KOPT-K1 (cell line): ENCODE results near the gene ACSS1.

ENCODE experiments used
- H3K27ac ChIP-seq: fragments of 200-600 bp; sonication (generic); 2 replicates; pipeline ENCODE4 v1.5.1; 2016; ENCODE audit warnings: antibody characterized with exemption, mild to moderate bottlenecking, low read depth, low read length; ENCODE audit not compliant: poor library complexity, severe bottlenecking
- H3K36me3 ChIP-seq: fragments of 200-600 bp; sonication (generic); 2 replicates; pipeline ENCODE4 v1.5.1; 2017; ENCODE audit warnings: antibody characterized with exemption, mild to moderate bottlenecking, low read length, moderate library complexity; ENCODE audit not compliant: insufficient read depth
- H3K9me3 ChIP-seq: fragments of 200-600 bp; sonication (generic); 2 replicates; pipeline ENCODE4 v1.5.1; 2017; ENCODE audit warnings: antibody characterized with exemption, low read length, mild to moderate bottlenecking; ENCODE audit not compliant: insufficient read depth, poor library complexity, severe bottlenecking

Gene ACSS1

DNA sequence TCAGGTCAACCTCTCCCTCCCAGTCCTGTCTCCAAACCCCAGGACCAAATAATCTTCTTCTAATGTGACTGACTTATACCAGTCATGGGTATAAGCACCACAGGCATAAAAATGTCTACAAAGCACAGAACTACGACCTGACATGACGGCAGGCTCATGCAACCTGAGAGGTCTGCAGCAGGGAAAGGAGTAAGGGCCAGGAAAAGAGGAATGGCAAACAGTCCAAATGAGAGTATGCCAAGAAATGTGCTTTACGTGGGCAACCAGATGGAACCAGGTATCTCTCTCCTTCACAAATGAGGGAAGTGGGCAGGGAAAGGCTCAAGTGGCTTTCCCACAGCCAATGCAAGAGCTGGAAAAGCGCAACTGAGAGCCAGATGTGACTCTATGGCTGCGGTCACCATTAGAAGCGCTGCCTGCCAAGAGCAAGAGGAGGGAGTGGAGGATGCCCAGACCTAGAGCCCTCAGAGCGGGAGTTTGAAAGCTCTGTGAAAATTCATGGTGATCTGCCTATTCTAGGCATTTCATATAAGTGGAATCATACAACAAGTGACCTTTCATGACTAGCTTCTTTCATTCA lies 71.4 kb downstream of the ACSS1 start:
- Histone ChIP-seq H3K36me3 (peaks cover 39% of the 10 kb centered on the region), H3K27ac (no peak overlapping the region), H3K9me3 (no peaks in the 10 kb centered on the region)

DNA sequence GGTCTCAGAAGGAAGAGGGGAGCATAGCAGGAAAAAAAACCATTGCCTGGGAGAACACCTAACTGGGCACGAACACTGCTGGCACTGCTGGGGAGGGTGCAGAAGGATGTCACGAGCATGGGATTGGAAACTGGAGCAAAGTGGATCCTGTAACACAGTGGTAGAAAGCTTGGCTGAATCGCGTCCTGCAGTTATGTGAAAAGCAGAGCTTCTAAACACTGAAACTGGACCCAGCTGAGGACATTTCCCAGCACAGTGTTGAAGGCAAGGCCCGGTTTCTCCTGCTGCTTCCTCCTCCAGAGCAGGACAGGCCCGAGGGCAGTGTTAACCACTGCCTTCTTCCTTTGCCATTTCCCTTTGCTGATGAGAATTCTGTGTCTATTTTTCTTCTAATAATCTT lies 72.1 kb downstream of the ACSS1 start:
- no peak overlapping the region for H3K27ac ChIP-seq
- peaks cover 1% of the 10 kb centered on the region for H3K9me3 ChIP-seq
- H3K36me3 ChIP-seq = peaks cover 46% of the 10 kb centered on the region

DNA sequence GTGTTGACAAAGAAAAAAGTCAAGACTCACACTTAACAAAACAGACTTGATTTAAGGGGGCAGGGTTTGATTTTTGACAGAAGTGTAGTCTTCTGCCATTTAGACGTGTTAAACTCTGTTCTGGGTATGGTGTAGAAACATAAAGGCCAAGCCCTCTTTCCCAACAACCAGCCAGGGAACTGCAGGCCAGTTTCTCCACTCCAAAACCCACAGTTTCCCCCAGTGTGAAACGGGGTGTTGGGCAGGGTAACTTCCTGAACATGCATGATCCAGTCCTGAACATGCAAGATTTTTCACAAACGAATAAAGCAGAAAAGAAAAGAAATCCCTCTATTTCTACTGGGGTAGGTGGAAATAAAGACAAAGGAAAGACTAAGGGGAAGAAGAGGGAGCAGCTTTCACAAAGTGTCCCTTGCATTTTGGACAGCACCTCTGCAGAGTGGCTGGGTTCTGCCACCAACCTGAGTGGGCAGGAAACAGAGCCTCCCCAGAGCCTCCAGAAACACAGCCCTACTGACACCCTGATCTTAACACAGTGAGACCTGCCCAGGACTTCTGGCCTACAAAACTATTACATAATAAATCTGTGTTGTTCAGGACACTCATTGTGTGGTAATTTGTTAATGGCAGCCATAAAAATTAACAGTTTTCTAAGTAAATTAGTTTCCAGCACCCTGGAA lies 72.8 kb downstream of the ACSS1 start:
- Histone ChIP-seq H3K27ac (no peak overlapping the region), H3K36me3 (peaks cover 53% of the 10 kb centered on the region), H3K9me3 (peaks cover 8% of the 10 kb centered on the region)

- peaks cover 13% of the 10 kb centered on the region for H3K9me3 ChIP-seq
- peaks cover 56% of the 10 kb centered on the region for H3K36me3 ChIP-seq
- no peak overlapping the region for H3K27ac ChIP-seq
Measured at GRCh38 chr20:24983896-24984295, 74.0 kb downstream of the ACSS1 start.

DNA sequence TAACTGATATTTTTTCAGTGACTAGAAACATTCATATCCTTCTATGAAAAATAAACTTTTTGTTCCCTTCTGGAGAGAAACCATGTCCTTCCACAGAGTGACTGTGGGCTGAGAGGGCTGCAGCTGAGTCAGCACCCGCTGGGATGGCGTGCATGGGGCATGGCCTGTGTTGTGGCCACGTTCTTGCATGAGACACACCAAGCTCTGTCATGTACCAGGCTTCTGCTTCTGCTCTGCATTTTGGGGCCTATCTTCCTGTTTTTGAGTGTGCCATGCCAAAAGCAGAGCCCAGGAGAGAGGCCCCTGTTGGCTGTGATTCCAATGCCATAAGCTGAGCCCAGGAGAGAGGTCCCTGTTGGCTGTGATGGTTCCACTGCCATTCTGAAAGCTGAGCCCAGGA lies 76.1 kb downstream of the ACSS1 start:
- H3K36me3 ChIP-seq = peaks cover 74% of the 10 kb centered on the region
- no peak overlapping the region for H3K27ac ChIP-seq
- peaks cover 20% of the 10 kb centered on the region for H3K9me3 ChIP-seq

DNA sequence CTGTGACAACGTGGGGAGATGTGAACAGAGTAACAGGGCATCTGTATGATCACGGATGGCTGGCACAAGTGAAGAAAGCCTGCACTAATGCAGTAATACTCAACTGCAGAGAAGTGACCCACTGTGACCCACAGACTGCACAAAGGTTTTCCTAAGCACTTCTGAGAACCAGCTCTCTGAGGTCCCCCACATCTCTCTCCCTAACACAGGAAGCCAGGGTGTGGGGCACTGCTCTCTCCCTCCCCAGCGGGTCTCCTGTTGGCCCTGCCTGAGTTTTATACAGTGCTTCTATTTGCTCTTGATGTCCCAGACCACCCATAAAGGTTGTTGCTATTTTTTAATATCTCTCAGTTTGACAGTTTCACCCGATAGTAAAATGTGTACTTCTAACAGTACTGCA lies 76.7 kb downstream of the ACSS1 start:
- peaks cover 79% of the 10 kb centered on the region for H3K36me3 ChIP-seq
- no peak overlapping the region for H3K27ac ChIP-seq
- H3K9me3 ChIP-seq = peaks cover 25% of the 10 kb centered on the region

DNA sequence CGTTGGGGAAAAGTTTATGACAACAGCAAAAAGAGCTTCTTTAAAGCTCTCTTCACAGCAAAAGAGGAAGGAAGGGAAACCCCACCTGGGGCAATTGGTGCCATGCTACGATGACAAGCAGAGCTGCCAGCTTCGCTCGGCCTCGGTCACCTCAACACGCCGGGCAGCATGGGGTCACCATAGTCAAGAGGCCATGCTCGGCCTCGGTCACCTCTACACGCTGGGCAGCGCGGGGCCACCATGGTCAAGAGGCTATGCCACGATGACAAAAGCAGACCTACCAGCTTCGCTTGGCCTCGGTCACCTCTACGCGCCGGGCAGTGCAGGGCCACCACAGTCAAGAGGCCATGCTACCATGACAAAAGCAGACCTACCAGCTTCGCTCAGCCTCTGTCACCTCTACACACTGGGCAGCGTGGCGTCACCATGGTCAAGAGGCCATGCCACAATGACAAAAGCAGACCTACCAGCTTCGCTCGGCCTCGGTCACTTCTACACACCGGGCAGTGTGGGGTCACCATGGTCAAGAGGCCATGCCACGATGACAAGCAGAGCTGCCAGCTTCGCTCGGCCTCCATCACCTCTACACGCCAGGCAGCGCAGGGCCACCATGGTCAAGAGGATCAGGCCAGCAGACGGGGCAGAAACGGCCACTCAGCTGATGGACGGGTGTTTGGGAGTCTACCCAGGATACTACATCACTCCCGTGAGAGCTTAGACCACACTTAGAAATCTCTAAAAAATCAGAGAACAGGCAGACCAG lies 77.5 kb downstream of the ACSS1 start:
- H3K9me3 ChIP-seq = peaks cover 33% of the 10 kb centered on the region
- H3K27ac ChIP-seq = no peak overlapping the region
- peaks cover 87% of the 10 kb centered on the region for H3K36me3 ChIP-seq

- Histone ChIP-seq H3K27ac (no peak overlapping the region), H3K36me3 (peaks cover 88% of the 10 kb centered on the region), H3K9me3 (peaks cover 39% of the 10 kb centered on the region)
Measured at GRCh38 chr20:24979036-24979960, 78.6 kb downstream of the ACSS1 start.

GRCh38 chr20:24978513-24978912 lies 79.4 kb downstream of the ACSS1 start:
- peaks cover 87% of the 10 kb centered on the region for H3K36me3 ChIP-seq
- H3K27ac ChIP-seq = no peak overlapping the region

GRCh38 chr20:24977797-24978196 lies 80.1 kb downstream of the ACSS1 start:
- peaks cover 39% of the 10 kb centered on the region for H3K9me3 ChIP-seq
- peaks cover 87% of the 10 kb centered on the region for H3K36me3 ChIP-seq
- no peak overlapping the region for H3K27ac ChIP-seq

More at GRCh38 chr20:24978513-24978912, 79.4 kb downstream of the ACSS1 start:
- peaks cover 39% of the 10 kb centered on the region for H3K9me3 ChIP-seq

GRCh38 chr20:24977336-24977735 lies 80.6 kb downstream of the ACSS1 start:
- Histone ChIP-seq H3K27ac (no peak overlapping the region), H3K36me3 (peaks cover 87% of the 10 kb centered on the region)

GRCh38 chr20:24972341-24972740 lies 85.6 kb downstream of the ACSS1 start:
- Histone ChIP-seq H3K27ac (no peak overlapping the region), H3K9me3 (peaks cover 25% of the 10 kb centered on the region), H3K36me3 (peaks cover 87% of the 10 kb centered on the region)

More at GRCh38 chr20:24977336-24977735, 80.6 kb downstream of the ACSS1 start:
- H3K9me3 ChIP-seq = peaks cover 39% of the 10 kb centered on the region

DNA sequence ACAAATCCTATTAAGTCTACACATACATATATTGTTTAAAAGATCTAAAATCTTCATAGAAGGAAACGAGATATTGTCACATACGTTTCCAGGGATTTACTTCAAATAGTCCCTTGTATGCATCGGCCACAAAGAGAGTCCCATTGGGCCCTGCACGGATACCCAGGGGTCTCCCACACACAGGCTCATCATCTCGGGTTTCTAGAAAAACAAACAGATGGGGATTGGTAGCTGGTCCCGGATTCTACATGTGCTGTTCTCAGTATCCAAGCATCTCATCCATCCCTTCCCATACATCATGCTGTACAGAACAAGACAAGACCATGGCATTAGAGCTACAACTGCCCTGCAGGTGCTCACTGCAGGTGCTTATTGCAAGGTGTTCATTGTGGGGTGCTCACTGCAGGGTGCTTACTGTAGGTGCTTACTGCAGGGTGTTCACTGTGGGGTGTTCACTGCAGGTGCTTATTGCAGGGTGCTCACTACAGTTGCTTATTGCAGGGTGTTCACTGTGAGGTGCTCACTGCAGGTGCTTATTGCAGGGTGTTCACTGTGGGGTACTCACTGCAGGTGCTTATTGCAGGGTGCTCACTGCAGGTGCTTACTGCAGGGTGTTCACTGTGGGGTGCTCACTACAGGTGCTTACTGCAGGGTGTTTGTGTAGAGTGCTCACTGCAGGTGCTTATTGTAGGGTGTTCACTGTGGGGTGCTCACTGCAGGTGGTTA lies 86.4 kb downstream of the ACSS1 start:
- Histone ChIP-seq H3K36me3 (peaks cover 87% of the 10 kb centered on the region), H3K9me3 (peaks cover 17% of the 10 kb centered on the region), H3K27ac (no peak overlapping the region)

DNA sequence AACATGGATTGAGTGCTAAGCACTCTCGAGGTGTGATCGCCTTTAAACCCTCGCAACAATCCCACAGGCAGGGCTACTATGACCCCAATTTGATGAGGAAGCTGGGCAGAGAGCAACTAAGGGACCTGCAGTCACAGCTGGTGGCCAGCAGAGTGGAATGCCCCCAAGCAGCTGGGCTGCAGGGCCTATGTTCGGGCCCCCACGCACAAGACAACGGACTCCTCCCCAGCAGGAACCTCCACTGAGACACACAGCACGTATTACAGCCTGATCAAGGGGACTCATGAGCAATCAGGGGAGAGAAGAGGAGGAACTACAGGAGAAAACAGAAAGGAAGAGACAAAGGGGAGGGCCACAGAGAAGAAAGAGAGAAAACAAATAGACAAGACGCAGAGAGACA lies 87.2 kb downstream of the ACSS1 start:
- H3K36me3 ChIP-seq = peaks cover 87% of the 10 kb centered on the region
- peaks cover 9% of the 10 kb centered on the region for H3K9me3 ChIP-seq
- H3K27ac ChIP-seq = no peak overlapping the region
